ENCODE results near the gene RPH3AL. TPM values are rescaled to one million over a fixed set of nuclear protein-coding genes. Genes with fewer than 3 reads are reported as not detected.

The RPH3AL gene
- total RNA-seq, 1 donor from 2014 or later: 16.9 TPM

GRCh38 chr17:263271-263670 is 89.3 kb downstream of the RPH3AL start:
- DNase-seq (ENCODE audit: low spot score in 2 of 2, unreplicated experiment in 2 of 2): no peak
- no peak overlapping the region for H3K4me3 Mint-ChIP-seq
- peaks cover 26% of the 10 kb centered on the region for H3K36me3 Mint-ChIP-seq
- H3K27me3 Mint-ChIP-seq (ENCODE audit: low read depth): peaks cover 35% of the 10 kb centered on the region
- no peak for TF ChIP-seq CTCF (IDR thresholded peaks at IDR 0.05; ENCODE audit: unreplicated experiment)
- no peak overlapping the region for H3K27ac Mint-ChIP-seq
- peaks cover 19% of the 10 kb centered on the region for H3K9me3 Mint-ChIP-seq
- H3K4me1 Mint-ChIP-seq: peaks cover 13% of the 10 kb centered on the region

- peaks cover 19% of the 10 kb centered on the region for H3K9me3 Mint-ChIP-seq
- DNase-seq (ENCODE audit: low spot score in 2 of 2, unreplicated experiment in 2 of 2): no peak
- no peak for TF ChIP-seq CTCF (IDR thresholded peaks at IDR 0.05; ENCODE audit: unreplicated experiment)
- H3K4me3 Mint-ChIP-seq: no peak overlapping the region
- peaks cover 30% of the 10 kb centered on the region for H3K36me3 Mint-ChIP-seq
- peaks cover 10% of the 10 kb centered on the region for H3K4me1 Mint-ChIP-seq
- H3K27ac Mint-ChIP-seq: no peak overlapping the region
- peaks cover 40% of the 10 kb centered on the region for H3K27me3 Mint-ChIP-seq (ENCODE audit: low read depth)
These were observed 91.0 kb downstream of the RPH3AL start for GRCh38 chr17:261635-262034.

- H3K27ac Mint-ChIP-seq: no peak overlapping the region
- H3K36me3 Mint-ChIP-seq: peaks cover 30% of the 10 kb centered on the region
- no peak for TF ChIP-seq CTCF (IDR thresholded peaks at IDR 0.05; ENCODE audit: unreplicated experiment)
- H3K27me3 Mint-ChIP-seq (ENCODE audit: low read depth): peaks cover 40% of the 10 kb centered on the region
- peaks cover 8% of the 10 kb centered on the region for H3K4me1 Mint-ChIP-seq
- peaks cover 19% of the 10 kb centered on the region for H3K9me3 Mint-ChIP-seq
- no peak for DNase-seq (ENCODE audit: low spot score in 2 of 2, unreplicated experiment in 2 of 2)
- no peak overlapping the region for H3K4me3 Mint-ChIP-seq
These were observed 91.7 kb downstream of the RPH3AL start for GRCh38 chr17:260944-261343.

- Mint-ChIP-seq H3K9me3 (peaks cover 19% of the 10 kb centered on the region), H3K36me3 (peaks cover 30% of the 10 kb centered on the region), H3K4me1 (peaks cover 8% of the 10 kb centered on the region), H3K27me3 (ENCODE audit: low read depth) (peaks cover 40% of the 10 kb centered on the region), H3K27ac (no peak overlapping the region), H3K4me3 (no peak overlapping the region)
- TF ChIP-seq CTCF (IDR thresholded peaks at IDR 0.05; ENCODE audit: unreplicated experiment): no peak
- DNase-seq (ENCODE audit: low spot score in 2 of 2, unreplicated experiment in 2 of 2): peak in 1 of 2 experiments; percentile 34
These were observed 92.4 kb downstream of the RPH3AL start for GRCh38 chr17:260031-260791.

- Mint-ChIP-seq H3K4me3 (no peak overlapping the region), H3K36me3 (peaks cover 30% of the 10 kb centered on the region), H3K4me1 (peaks cover 8% of the 10 kb centered on the region), H3K9me3 (peaks cover 19% of the 10 kb centered on the region), H3K27ac (no peak overlapping the region), H3K27me3 (ENCODE audit: low read depth) (peaks cover 40% of the 10 kb centered on the region)
- peak in 1 of 2 experiments; percentile 37 for DNase-seq (ENCODE audit: low spot score in 2 of 2, unreplicated experiment in 2 of 2)
- TF ChIP-seq CTCF (IDR thresholded peaks at IDR 0.05; ENCODE audit: unreplicated experiment): no peak
These were observed 93.1 kb downstream of the RPH3AL start for GRCh38 chr17:259341-259976.

Data from mesothelial cell of epicardium (in vitro differentiated cells).